Esophagus muscularis mucosa (tissue), 4 donors: ENCODE measurements around the gene TECR.

Experiments
- CTCF ChIP-seq, 3 experiments: fragments of 200-600 bp in 2 of 3; fragments of 450-650 bp in 1 of 3; sonication (generic) in 2 of 3; IDR thresholded peaks; one replicate each; pipeline ENCODE4 v1.5.1; 2017 to 2019; ENCODE audit warnings: antibody characterized with exemption in 3 of 3, mild to moderate bottlenecking in 2 of 3, moderate library complexity in 1 of 3
- EP300 ChIP-seq: sonication (generic); formaldehyde crosslinking; IDR thresholded peaks from one replicate; pipeline ENCODE4 v1.6.1; 2017; ENCODE audit warnings: antibody characterized with exemption
- POLR2A ChIP-seq: fragments of 450-650 bp; IDR thresholded peaks from one replicate; pipeline ENCODE4 v1.6.1; 2017; ENCODE audit warnings: antibody characterized with exemption, moderate library complexity, mild to moderate bottlenecking, low read depth

GRCh38 chr19:14502334-14503092 is 26.9 kb upstream of the TECR start:
- TF ChIP-seq POLR2A (no peak), CTCF (IDR thresholded peaks at IDR 0.05) (no peak), EP300 (no peak)
